ENCODE data around the gene SUFU. TPM values are rescaled to one million over a fixed set of nuclear protein-coding genes. Genes with fewer than 3 reads are reported as not detected.
A peak's percentile ranks its signal among the peaks of the same experiment; 100 is the strongest.

The SUFU gene
- total and polyA plus RNA-seq, 2 of the 8 experiments (the other 6 are each of a cell fraction or from before 2014, with no cell fraction given): 7.0 to 10.8 TPM

DNA sequence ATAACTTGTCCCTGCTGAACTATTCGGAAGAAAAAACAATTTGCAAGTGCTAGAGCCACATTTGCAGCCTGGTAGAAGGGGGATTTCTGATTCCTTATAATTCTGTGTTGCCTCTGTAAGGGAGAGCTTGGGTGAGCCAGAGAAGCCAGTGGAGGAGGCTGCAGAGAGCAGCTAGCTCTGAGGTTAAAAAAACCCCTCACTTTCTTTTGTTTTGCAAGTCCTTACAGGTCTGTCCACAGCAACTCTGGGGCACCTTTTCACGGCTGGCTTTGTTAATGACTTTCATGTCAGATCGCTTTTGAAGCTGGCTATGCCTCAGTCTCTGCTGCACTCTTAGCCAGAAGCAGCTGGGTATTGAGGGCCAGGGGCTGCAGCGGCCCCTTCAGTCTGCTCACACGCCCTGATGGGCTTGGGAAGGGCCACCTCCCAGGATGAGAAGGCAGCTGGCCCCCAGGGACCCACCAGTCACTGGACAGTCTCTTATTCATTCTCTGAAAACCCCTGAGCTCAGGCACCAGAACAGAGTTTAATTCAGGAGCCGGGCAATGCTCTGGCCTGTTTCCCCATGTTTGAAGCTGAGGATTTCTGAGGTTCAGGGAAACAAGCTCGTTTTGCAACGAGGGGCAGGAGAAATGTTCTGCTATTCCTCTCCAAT, 171.4 kb downstream of the SUFU start:
- Histone ChIP-seq H2BK20ac (ENCODE audit: low read length) (no peak overlapping the region), H3K79me2 (ENCODE audit: control insufficient read depth in 1 of 2, insufficient read depth in 2 of 2, low read length in 2 of 2) (no peaks in the 10 kb centered on the region), H2BK5ac (ENCODE audit: low read depth, low read length) (no peak overlapping the region), H3K23ac (ENCODE audit: insufficient read length) (no peak overlapping the region), H2BK120ac (replicated peaks; ENCODE audit: low read depth, low read length) (no peak overlapping the region), H3K14ac (ENCODE audit: insufficient read length) (no peak overlapping the region), H4K5ac (ENCODE audit: insufficient read length, low read depth, low read length) (no peak overlapping the region), H3K4me3 (ENCODE audit: extremely low read depth in 1 of 4, insufficient read depth in 2 of 4, low read depth in 3 of 4, low read length in 4 of 4) (0 out of 8 replicates have a peak overlapping the region, but pooled peaks of 1 of the 4 experiments have one; percentile 35), H3K36me3 (ENCODE audit: control insufficient read depth in 2 of 4, insufficient read depth in 4 of 4, low read length in 3 of 4) (no peaks in the 10 kb centered on the region), H3K56ac (replicated peaks; ENCODE audit: insufficient read length, low read depth, low read length) (no peak overlapping the region), H2BK15ac (ENCODE audit: low read length) (no peak overlapping the region), H2AK5ac (ENCODE audit: low read depth, low read length) (no peak overlapping the region), H3K27me3 (replicated peaks in 1 of 4; ENCODE audit: control insufficient read depth in 3 of 4, extremely low read depth in 1 of 4, insufficient read depth in 3 of 4, low read length in 3 of 4) (no peaks in the 10 kb centered on the region), H3K9me3 (ENCODE audit: insufficient read depth in 2 of 2, low read depth in 1 of 2, low read length in 1 of 2) (no peaks in the 10 kb centered on the region), H3K18ac (ENCODE audit: extremely low read depth, low read length) (no peak overlapping the region; the same call in 1 of the 2 replicates), H4K20me1 (replicated peaks in 1 of 2; ENCODE audit: control insufficient read depth in 1 of 2, insufficient read depth in 2 of 2, low read length in 2 of 2) (no peaks in the 10 kb centered on the region), H3K79me1 (ENCODE audit: low read depth, low read length) (no peaks in the 10 kb centered on the region), H3K4ac (replicated peaks; ENCODE audit: insufficient read length, low read depth, low read length) (no peak overlapping the region), H3K23me2 (ENCODE audit: low read depth, low read length) (no peaks in the 10 kb centered on the region), H2BK12ac (ENCODE audit: low read depth, low read length) (no peak overlapping the region), H3K4me1 (replicated peaks in 1 of 4; ENCODE audit: control insufficient read depth in 3 of 4, insufficient read depth in 4 of 4, low read length in 3 of 4) (peaks cover 34 to 58% (median 36%) of the 10 kb centered on the region in 4 experiments), H4K8ac (ENCODE audit: extremely low read depth, insufficient read depth, low read length) (no peak overlapping the region), H3K27ac (ENCODE audit: low read depth, low read length) (no peak overlapping the region), H2AFZ (ENCODE audit: low read length) (no peak overlapping the region), H4K91ac (replicated peaks; ENCODE audit: insufficient read length, low read length) (no peak overlapping the region), H3K9ac (replicated peaks in 1 of 4; ENCODE audit: extremely low read depth in 1 of 4, low read depth in 3 of 4, low read length in 3 of 4) (no peak overlapping the region), H3K4me2 (ENCODE audit: insufficient read depth in 1 of 2, low read depth in 2 of 2, low read length in 2 of 2) (peak overlapping the region; percentile 59 to 64; a peak in 3 of 4 replicates)
- ChIA-PET POLR2A (ENCODE audit: partially characterized antibody) (interaction anchor here (0.6 to 4.2 kb wide), 6 partner anchors 11 to 39 kb away, joined by 3 to 22 read pairs (median 7); partner anchors contain the start of genes ARL3 and SFXN2), CTCF (ENCODE audit: partially characterized antibody) (interaction anchor here (0.6 to 13.0 kb wide), 16 partner anchors 9 to 251 kb away, joined by 3 to 102 read pairs (median 6); partner anchors contain the start of genes ARL3 and TRIM8)
- WGBS, 2 experiments (ENCODE audit: extremely low coverage in 1 of 2, insufficient coverage in 1 of 2, insufficient read length in 1 of 2, insufficient replicate concordance in 2 of 2, low coverage in 1 of 2, low lambda C conversion rate in 2 of 2, missing lambda C conversion rate in 1 of 2): 63% methylated on average over 8 of the region's 8 CpGs; no CpG with 5 or more reads in 1 of the 2 experiments
- DNase-seq (ENCODE audit: low read depth in 1 of 2, low spot score in 2 of 2) (no peak), FAIRE-seq (no peak)
- TF ChIP-seq RAD21 (IDR thresholded peaks at IDR 0.05 in 1 of 2, conservative IDR thresholded peaks at IDR 0.05 in 1 of 2; ENCODE audit: low read depth in 2 of 2, low read length in 2 of 2) (peak in 1 of 2 experiments; percentile 17; a peak in 1 of 4 replicates), MAFK (IDR thresholded peaks at IDR 0.05; ENCODE audit: low read depth, low read length) (no peak), SP1 (IDR thresholded peaks at IDR 0.05; ENCODE audit: low read depth, low read length) (no peak)

All from H1 (cell line).